Keratinocyte (primary cell): Measurements from ENCODE around the gene TMEM245. TPM values are rescaled to one million over a fixed set of nuclear protein-coding genes. Genes with fewer than 3 reads are reported as not detected.

ENCODE experiments used
- DNase-seq: peaks from one replicate; pipeline ENCODE4 v3.0.0-alpha.2; 2011; ENCODE audit warnings: low read depth, missing footprints, low spot score
- FAIRE-seq: peaks from 2 replicates; lab custom pipeline; 2011; peaks lifted over from hg19 to GRCh38; lab: Jason Lieb, UNC
- H2AFZ ChIP-seq: 2 replicates; pipeline ENCODE4 v1.6.0; 2012; ENCODE audit warnings: low read length, control low read depth, inconsistent platforms; ENCODE audit not compliant: control insufficient read depth
- H3K27ac ChIP-seq: 2 replicates; pipeline ENCODE4 v1.5.1; 2011; ENCODE audit warnings: low read length; ENCODE audit not compliant: control insufficient read depth, insufficient read depth
- H3K27me3 ChIP-seq: 3 replicates; pipeline ENCODE4 v1.6.0; 2011; ENCODE audit warnings: low read length; ENCODE audit not compliant: control insufficient read depth, insufficient read depth; ENCODE audit errors: extremely low read depth
- H3K36me3 ChIP-seq, 2 experiments: 2 replicates in 1 of 2; 3 replicates in 1 of 2; pipeline ENCODE4 v1.5.1; 2011; ENCODE audit warnings: low read length in 2 of 2, mild to moderate bottlenecking in 1 of 2; ENCODE audit not compliant: control insufficient read depth in 2 of 2, insufficient read depth in 2 of 2; ENCODE audit errors: extremely low read depth in 1 of 2
- H3K4me1 ChIP-seq: 3 replicates; pipeline ENCODE4 v1.5.1; 2011; ENCODE audit warnings: low read length; ENCODE audit not compliant: control insufficient read depth, insufficient read depth; ENCODE audit errors: extremely low read depth
- H3K4me2 ChIP-seq: 3 replicates; pipeline ENCODE4 v1.6.0; 2011; ENCODE audit warnings: low read depth, low read length; ENCODE audit not compliant: control insufficient read depth, insufficient read depth; ENCODE audit errors: extremely low read depth
- H3K4me3 ChIP-seq, 3 experiments: fragments of 200-600 bp in 1 of 3; sonication (generic) in 1 of 3; 2 replicates in 2 of 3; 3 replicates in 1 of 3; pipeline ENCODE4 v1.5.1; 2011 to 2016; ENCODE audit warnings: low read length in 3 of 3, mild to moderate bottlenecking in 3 of 3, control low read depth in 2 of 3, inconsistent platforms in 1 of 3, low read depth in 1 of 3, mixed read lengths in 1 of 3, mixed run types in 1 of 3, moderate library complexity in 1 of 3; ENCODE audit not compliant: control insufficient read depth in 2 of 3, insufficient read depth in 2 of 3; ENCODE audit errors: extremely low read depth in 1 of 3
- H3K79me2 ChIP-seq: 2 replicates; pipeline ENCODE4 v1.6.0; 2012; ENCODE audit warnings: low read length; ENCODE audit not compliant: control insufficient read depth, insufficient read depth
- H3K9ac ChIP-seq: 3 replicates; pipeline ENCODE4 v1.6.0; 2011; ENCODE audit warnings: low read length; ENCODE audit not compliant: control insufficient read depth, insufficient read depth; ENCODE audit errors: extremely low read depth
- H3K9me1 ChIP-seq: 3 replicates; pipeline ENCODE4 v1.6.0; 2011; ENCODE audit warnings: low read length; ENCODE audit not compliant: control insufficient read depth, insufficient read depth; ENCODE audit errors: extremely low read depth
- H3K9me3 ChIP-seq: 2 replicates; pipeline ENCODE4 v1.5.1; 2012; ENCODE audit warnings: low read depth, low read length; ENCODE audit not compliant: control insufficient read depth
- H4K20me1 ChIP-seq: 3 replicates; pipeline ENCODE4 v1.6.0; 2011; ENCODE audit warnings: low read length; ENCODE audit not compliant: control insufficient read depth, insufficient read depth; ENCODE audit errors: extremely low read depth
- EZH2 ChIP-seq: IDR thresholded peaks from one replicate; pipeline ENCODE4 v1.6.1; 2012; ENCODE audit warnings: inconsistent platforms, mild to moderate bottlenecking, low read length, moderate library complexity
- dilution Hi-C: fragments of 300-500 bp; cut with MboI; formaldehyde crosslinking; loops from one replicate; pipeline ENCODE4 v1.7.0; 2020; ENCODE audit warnings: low sequenced_read_pairs; ENCODE audit not compliant: extremely low pct_ligation_motif_present
- polyA plus RNA-seq, 5 experiments: library from polyadenylated mRNA; depleted of rRNA in 3 of 5; stranded (reverse) in 3 of 5; stranded (forward) in 1 of 5; unstranded in 1 of 5; fragments of >200 nt; gene quantifications; 1 replicate in 1 of 5; 2 replicates in 3 of 5; 3 replicates in 1 of 5; pipeline versions ENCODE4 v1.2.1 to v1.2.3, GENCODE V29; 2011 to 2012; ENCODE audit warnings: missing spikeins in 2 of 5, low read depth in 1 of 5, low replicate concordance in 1 of 5
- TF ChIP-seq, protein P1 (sequence below), 3 experiments: IDR thresholded peaks in 1 of 3; conservative IDR thresholded peaks in 1 of 3; optimal IDR thresholded peaks in 1 of 3; 2 replicates in 2 of 3; 3 replicates in 1 of 3; pipeline versions ENCODE3 to v1.5.1; 2011; ENCODE audit warnings: low read length in 3 of 3, mild to moderate bottlenecking in 3 of 3, moderate library complexity in 2 of 3, control low read depth in 1 of 3, inconsistent platforms in 1 of 3; ENCODE audit not compliant: insufficient read depth in 2 of 3; ENCODE audit errors: extremely low read depth in 1 of 3

The TMEM245 gene
- polyA plus RNA-seq, 1 donor (not counting 4 experiments of a cell fraction or from before 2014, with no cell fraction given): 40.0 TPM

GRCh38 chr9:109166171-109166770, 46.5 kb upstream of the TMEM245 start:
- FAIRE-seq: no peak

DNA sequence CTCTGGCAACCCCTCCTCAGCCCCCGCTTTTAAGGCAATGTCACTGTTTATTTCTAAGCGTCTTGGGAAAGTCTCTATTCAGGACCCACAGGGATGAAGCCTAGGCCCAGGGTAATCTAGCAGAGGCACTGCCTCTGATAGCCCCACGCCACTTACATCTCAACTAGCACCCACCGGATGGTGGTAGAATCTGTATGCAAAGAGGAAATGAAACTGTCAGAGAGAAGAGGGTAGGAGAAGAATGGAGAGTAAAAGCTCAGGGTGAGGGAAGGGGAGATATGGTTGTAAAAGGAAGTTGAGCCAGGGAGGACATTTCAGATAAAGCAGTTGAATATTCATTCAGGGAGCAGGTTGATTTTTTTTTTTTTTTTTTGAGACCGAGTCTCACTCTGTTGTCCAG, 44.3 kb upstream of the TMEM245 start:
- Histone ChIP-seq H3K9ac (no peak overlapping the region), H4K20me1 (no peaks in the 10 kb centered on the region), H3K4me2 (no peak overlapping the region), H3K79me2 (no peaks in the 10 kb centered on the region), H3K4me3 (no peak overlapping the region), H3K9me3 (no peaks in the 10 kb centered on the region), H3K36me3 (no peaks in the 10 kb centered on the region), H2AFZ (no peak overlapping the region), H3K27ac (no peak overlapping the region), H3K4me1 (no peaks in the 10 kb centered on the region), H3K9me1 (no peaks in the 10 kb centered on the region), H3K27me3 (peaks cover 23% of the 10 kb centered on the region)
- no peak for DNase-seq
- no peak for TF ChIP-seq EZH2
- TF ChIP-seq, protein P1, sequence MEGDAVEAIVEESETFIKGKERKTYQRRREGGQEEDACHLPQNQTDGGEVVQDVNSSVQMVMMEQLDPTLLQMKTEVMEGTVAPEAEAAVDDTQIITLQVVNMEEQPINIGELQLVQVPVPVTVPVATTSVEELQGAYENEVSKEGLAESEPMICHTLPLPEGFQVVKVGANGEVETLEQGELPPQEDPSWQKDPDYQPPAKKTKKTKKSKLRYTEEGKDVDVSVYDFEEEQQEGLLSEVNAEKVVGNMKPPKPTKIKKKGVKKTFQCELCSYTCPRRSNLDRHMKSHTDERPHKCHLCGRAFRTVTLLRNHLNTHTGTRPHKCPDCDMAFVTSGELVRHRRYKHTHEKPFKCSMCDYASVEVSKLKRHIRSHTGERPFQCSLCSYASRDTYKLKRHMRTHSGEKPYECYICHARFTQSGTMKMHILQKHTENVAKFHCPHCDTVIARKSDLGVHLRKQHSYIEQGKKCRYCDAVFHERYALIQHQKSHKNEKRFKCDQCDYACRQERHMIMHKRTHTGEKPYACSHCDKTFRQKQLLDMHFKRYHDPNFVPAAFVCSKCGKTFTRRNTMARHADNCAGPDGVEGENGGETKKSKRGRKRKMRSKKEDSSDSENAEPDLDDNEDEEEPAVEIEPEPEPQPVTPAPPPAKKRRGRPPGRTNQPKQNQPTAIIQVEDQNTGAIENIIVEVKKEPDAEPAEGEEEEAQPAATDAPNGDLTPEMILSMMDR (optimal IDR thresholded peaks at IDR 0.05 in 1 of 3, IDR thresholded peaks at IDR 0.05 in 1 of 3, conservative IDR thresholded peaks at IDR 0.05 in 1 of 3; ENCODE audit: extremely low read depth in 1 of 3, insufficient read depth in 2 of 3, low read length in 3 of 3): no peak
- dilution Hi-C loops: no loop called here
- no peak for FAIRE-seq

More at GRCh38 chr9:109166171-109166770, 46.5 kb upstream of the TMEM245 start:
- H3K4me1 ChIP-seq: no peaks in the 10 kb centered on the region
- H3K79me2 ChIP-seq: no peaks in the 10 kb centered on the region
- H4K20me1 ChIP-seq: no peaks in the 10 kb centered on the region
- H3K36me3 ChIP-seq: no peaks in the 10 kb centered on the region
- H3K9me3 ChIP-seq: no peaks in the 10 kb centered on the region
- H3K4me3 ChIP-seq: no peak overlapping the region
- H3K9me1 ChIP-seq: no peaks in the 10 kb centered on the region
- no peak for DNase-seq
- H3K27ac ChIP-seq: no peak overlapping the region
- H3K9ac ChIP-seq: no peak overlapping the region
- peak; percentile 65 for TF ChIP-seq EZH2
- TF ChIP-seq, protein P1 (optimal IDR thresholded peaks at IDR 0.05 in 1 of 3, IDR thresholded peaks at IDR 0.05 in 1 of 3, conservative IDR thresholded peaks at IDR 0.05 in 1 of 3; ENCODE audit: extremely low read depth in 1 of 3, insufficient read depth in 2 of 3, low read length in 3 of 3): no peak
- H2AFZ ChIP-seq: no peak overlapping the region
- dilution Hi-C loops: no loop called here
- no peak overlapping the region for H3K4me2 ChIP-seq
- peaks cover 23% of the 10 kb centered on the region for H3K27me3 ChIP-seq
